Measurements from ENCODE around the gene TMEM132D. TPM values are rescaled to one million over a fixed set of nuclear protein-coding genes. Genes with fewer than 3 reads are reported as not detected.

Gene TMEM132D
- polyA plus RNA-seq, 1 donor from 2014 or later, result 1.3 TPM

DNA sequence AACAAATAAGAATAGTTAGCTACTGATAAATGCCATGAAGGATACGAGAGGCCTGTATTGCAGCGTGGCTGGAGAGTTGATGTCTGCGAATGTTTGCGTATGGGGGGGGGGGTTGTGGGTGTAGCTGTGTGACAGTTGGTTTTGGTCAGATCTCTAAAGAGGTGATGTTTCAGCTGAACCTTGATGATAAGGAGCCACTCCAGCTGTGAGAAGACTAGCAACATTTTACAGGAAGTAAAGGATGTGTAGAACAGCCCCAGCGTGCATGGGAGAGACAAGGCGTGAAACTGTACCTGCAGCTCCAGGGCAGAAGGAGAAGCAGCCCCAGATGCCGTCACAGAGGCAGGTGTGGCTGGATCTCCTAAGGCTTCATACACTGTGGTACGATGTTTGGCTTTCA lies 416.9 kb downstream of the TMEM132D start:
- Histone ChIP-seq H3K9me2 (ENCODE audit: insufficient read depth, low read length) (no peaks in the 10 kb centered on the region), H3K27me3 (ENCODE audit: insufficient read depth, low read depth, low read length) (no peaks in the 10 kb centered on the region), H3K79me2 (replicated peaks; ENCODE audit: insufficient read depth, low read length) (no peaks in the 10 kb centered on the region), H2AFZ (ENCODE audit: low read depth, low read length) (no peak overlapping the region), H3K4me2 (ENCODE audit: low read length) (no peak overlapping the region), H3F3A (ENCODE audit: insufficient read depth, low read length, poor library complexity, severe bottlenecking) (no peaks in the 10 kb centered on the region), H3K9me3 (ENCODE audit: low read length) (no peaks in the 10 kb centered on the region), H3K9ac (ENCODE audit: low read length) (no peak overlapping the region), H4K20me1 (ENCODE audit: insufficient read depth) (no peaks in the 10 kb centered on the region), H3K4me3 (ENCODE audit: low read length) (no peak overlapping the region), H3K36me3 (ENCODE audit: insufficient read depth, low read length) (no peaks in the 10 kb centered on the region), H3K27ac (ENCODE audit: low read length) (no peak overlapping the region)
- no peak for TF ChIP-seq POLR2AphosphoS5 (IDR thresholded peaks at IDR 0.05)
- TF ChIP-seq RAD21 (conservative IDR thresholded peaks at IDR 0.05), result no peak
- no peak for TF ChIP-seq TAF1 (IDR thresholded peaks at IDR 0.05; ENCODE audit: low read depth)
- TF ChIP-seq EP300 (conservative IDR thresholded peaks at IDR 0.05; ENCODE audit: poor library complexity, severe bottlenecking), result no peak
- TF ChIP-seq, protein P1, sequence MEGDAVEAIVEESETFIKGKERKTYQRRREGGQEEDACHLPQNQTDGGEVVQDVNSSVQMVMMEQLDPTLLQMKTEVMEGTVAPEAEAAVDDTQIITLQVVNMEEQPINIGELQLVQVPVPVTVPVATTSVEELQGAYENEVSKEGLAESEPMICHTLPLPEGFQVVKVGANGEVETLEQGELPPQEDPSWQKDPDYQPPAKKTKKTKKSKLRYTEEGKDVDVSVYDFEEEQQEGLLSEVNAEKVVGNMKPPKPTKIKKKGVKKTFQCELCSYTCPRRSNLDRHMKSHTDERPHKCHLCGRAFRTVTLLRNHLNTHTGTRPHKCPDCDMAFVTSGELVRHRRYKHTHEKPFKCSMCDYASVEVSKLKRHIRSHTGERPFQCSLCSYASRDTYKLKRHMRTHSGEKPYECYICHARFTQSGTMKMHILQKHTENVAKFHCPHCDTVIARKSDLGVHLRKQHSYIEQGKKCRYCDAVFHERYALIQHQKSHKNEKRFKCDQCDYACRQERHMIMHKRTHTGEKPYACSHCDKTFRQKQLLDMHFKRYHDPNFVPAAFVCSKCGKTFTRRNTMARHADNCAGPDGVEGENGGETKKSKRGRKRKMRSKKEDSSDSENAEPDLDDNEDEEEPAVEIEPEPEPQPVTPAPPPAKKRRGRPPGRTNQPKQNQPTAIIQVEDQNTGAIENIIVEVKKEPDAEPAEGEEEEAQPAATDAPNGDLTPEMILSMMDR (IDR thresholded peaks at IDR 0.05; ENCODE audit: poor library complexity, severe bottlenecking), result no peak
- TF ChIP-seq SMC3 (conservative IDR thresholded peaks at IDR 0.05; ENCODE audit: poor library complexity), result no peak
- no peak for TF ChIP-seq EZH2 (IDR thresholded peaks at IDR 0.05; ENCODE audit: borderline replicate concordance, insufficient read depth, low read length, poor library complexity, severe bottlenecking)
- TF ChIP-seq, protein P2, sequence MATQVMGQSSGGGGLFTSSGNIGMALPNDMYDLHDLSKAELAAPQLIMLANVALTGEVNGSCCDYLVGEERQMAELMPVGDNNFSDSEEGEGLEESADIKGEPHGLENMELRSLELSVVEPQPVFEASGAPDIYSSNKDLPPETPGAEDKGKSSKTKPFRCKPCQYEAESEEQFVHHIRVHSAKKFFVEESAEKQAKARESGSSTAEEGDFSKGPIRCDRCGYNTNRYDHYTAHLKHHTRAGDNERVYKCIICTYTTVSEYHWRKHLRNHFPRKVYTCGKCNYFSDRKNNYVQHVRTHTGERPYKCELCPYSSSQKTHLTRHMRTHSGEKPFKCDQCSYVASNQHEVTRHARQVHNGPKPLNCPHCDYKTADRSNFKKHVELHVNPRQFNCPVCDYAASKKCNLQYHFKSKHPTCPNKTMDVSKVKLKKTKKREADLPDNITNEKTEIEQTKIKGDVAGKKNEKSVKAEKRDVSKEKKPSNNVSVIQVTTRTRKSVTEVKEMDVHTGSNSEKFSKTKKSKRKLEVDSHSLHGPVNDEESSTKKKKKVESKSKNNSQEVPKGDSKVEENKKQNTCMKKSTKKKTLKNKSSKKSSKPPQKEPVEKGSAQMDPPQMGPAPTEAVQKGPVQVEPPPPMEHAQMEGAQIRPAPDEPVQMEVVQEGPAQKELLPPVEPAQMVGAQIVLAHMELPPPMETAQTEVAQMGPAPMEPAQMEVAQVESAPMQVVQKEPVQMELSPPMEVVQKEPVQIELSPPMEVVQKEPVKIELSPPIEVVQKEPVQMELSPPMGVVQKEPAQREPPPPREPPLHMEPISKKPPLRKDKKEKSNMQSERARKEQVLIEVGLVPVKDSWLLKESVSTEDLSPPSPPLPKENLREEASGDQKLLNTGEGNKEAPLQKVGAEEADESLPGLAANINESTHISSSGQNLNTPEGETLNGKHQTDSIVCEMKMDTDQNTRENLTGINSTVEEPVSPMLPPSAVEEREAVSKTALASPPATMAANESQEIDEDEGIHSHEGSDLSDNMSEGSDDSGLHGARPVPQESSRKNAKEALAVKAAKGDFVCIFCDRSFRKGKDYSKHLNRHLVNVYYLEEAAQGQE (IDR thresholded peaks at IDR 0.05; ENCODE audit: borderline replicate concordance), result no peak
- no peak for TF ChIP-seq MXI1 (conservative IDR thresholded peaks at IDR 0.05; ENCODE audit: poor library complexity, severe bottlenecking)

DNA sequence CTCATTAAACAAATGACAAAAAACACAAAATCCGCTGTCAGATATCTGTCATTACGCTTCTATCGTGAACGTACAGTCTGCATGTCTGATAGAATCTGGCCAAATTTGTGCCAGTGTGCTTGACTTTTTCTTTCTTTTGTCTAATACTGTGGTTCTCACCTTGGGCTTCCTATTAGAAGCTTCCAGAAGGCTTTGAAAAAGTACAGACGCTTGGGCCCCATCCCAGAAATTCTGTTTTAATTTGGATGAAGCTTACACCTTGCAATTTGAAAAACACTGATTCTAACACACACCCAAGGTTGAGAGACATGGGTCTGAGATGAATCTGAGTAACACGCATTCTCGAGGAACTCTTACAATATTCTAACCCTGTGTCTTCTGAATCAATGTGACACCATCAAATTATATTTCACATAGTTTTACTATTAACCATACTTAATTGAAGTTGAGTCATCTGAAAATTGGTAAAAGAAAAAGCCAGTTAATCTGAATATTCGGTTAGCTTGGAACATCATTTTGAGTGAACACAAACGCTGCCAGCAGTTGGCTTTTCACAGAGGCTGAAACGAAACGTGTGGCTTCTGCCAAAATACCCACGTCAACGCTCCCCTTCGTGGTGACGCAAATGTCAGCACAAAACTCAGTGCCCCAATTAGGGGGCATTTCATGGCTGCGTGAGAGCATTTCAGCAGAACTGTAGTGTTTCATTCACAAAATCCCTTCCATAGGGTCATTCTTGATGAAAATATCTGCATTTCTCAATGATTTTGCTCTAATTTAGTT lies 420.5 kb downstream of the TMEM132D start:
- H3K4me2 ChIP-seq (ENCODE audit: low read length), result no peak overlapping the region
- no peaks in the 10 kb centered on the region for H3F3A ChIP-seq (ENCODE audit: insufficient read depth, low read length, poor library complexity, severe bottlenecking)
- H3K9ac ChIP-seq (ENCODE audit: low read length), result no peak overlapping the region
- H3K27me3 ChIP-seq (ENCODE audit: insufficient read depth, low read depth, low read length), result no peaks in the 10 kb centered on the region
- no peaks in the 10 kb centered on the region for H4K20me1 ChIP-seq (ENCODE audit: insufficient read depth)
- H3K4me3 ChIP-seq (ENCODE audit: low read length), result no peak overlapping the region
- no peaks in the 10 kb centered on the region for H3K9me3 ChIP-seq (ENCODE audit: low read length)
- no peaks in the 10 kb centered on the region for H3K36me3 ChIP-seq (ENCODE audit: insufficient read depth, low read length)
- no peak overlapping the region for H2AFZ ChIP-seq (ENCODE audit: low read depth, low read length)
- H3K9me2 ChIP-seq (ENCODE audit: insufficient read depth, low read length), result no peaks in the 10 kb centered on the region
- TF ChIP-seq SMC3 (conservative IDR thresholded peaks at IDR 0.05; ENCODE audit: poor library complexity) (no peak), MXI1 (conservative IDR thresholded peaks at IDR 0.05; ENCODE audit: poor library complexity, severe bottlenecking) (no peak), RAD21 (conservative IDR thresholded peaks at IDR 0.05) (no peak), POLR2AphosphoS5 (IDR thresholded peaks at IDR 0.05) (no peak), EZH2 (IDR thresholded peaks at IDR 0.05; ENCODE audit: borderline replicate concordance, insufficient read depth, low read length, poor library complexity, severe bottlenecking) (no peak), EP300 (conservative IDR thresholded peaks at IDR 0.05; ENCODE audit: poor library complexity, severe bottlenecking) (no peak), TAF1 (IDR thresholded peaks at IDR 0.05; ENCODE audit: low read depth) (no peak)
- TF ChIP-seq, protein P2 (IDR thresholded peaks at IDR 0.05; ENCODE audit: borderline replicate concordance), result no peak
- TF ChIP-seq, protein P1 (IDR thresholded peaks at IDR 0.05; ENCODE audit: poor library complexity, severe bottlenecking), result no peak
- no peak overlapping the region for H3K27ac ChIP-seq (ENCODE audit: low read length)
- no peaks in the 10 kb centered on the region for H3K79me2 ChIP-seq (replicated peaks; ENCODE audit: insufficient read depth, low read length)

Data from neural cell (in vitro differentiated cells).